Measurements from ENCODE around the gene LSM14B.
"Not testable (repeated sequence)": the region's sequence is repeated elsewhere in the genome, so short reads cannot be mapped to it uniquely, and the experiment has no call there.

Gene LSM14B

DNA sequence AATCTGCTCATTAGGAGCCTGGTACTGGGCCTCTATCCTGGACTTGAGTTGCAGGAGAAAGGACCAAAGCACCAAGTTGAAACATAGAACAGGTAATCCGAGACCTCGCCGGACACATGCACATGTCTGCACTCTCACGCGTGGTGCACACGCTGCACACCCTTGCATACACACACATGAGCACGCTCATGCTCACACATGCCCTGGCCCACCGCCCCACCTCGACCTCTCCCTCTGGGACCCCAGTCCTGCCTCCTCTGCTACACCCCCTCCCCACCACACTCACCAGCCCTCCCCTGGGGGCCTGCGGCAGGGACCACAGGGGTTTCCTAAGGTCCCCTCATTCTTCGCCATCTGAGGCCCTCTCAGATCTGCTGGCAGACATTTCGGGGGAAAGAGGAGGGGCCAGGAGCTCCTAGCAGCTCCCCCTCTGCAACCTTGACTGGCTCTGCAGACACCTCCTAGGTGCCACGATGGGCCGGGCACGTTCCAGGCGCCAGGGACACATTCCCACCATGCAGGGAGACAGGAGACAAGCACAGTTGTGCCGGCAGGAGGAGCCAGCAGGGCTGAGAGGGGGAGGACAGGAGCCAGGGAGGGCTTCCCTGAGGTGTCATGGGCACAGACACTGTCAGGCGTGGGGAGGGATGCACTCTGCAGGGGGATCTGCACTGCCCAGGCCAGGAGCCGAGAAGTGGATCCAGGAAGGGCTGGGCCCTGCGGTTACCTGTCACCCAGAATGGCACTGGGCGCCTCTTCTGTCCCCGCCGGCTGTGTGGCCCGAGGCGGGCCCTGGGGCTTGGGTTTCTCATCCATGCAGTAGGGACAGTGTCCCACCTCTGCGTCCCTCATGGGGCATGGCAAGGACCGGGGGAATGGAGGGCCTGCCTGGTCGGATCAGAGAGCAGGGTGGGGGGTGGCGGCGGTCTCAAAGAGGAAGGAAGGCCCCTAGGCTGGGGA is 25.6 kb upstream of the LSM14B start:
- Histone ChIP-seq H3K9me3 (ENCODE audit: control insufficient read depth, low read length) (peaks cover 7% of the 10 kb centered on the region), H3K9ac (ENCODE audit: low read length) (no peak overlapping the region), H3K36me3 (ENCODE audit: control insufficient read depth, insufficient read depth, low read length) (no peaks in the 10 kb centered on the region), H3K4me3 (ENCODE audit: low read length) (no peak overlapping the region), H3K27me3 (ENCODE audit: control insufficient read depth, insufficient read depth, low read length) (peaks cover 1% of the 10 kb centered on the region), H3K4me1 (ENCODE audit: control insufficient read depth, insufficient read depth, low read length) (no peaks in the 10 kb centered on the region)

DNA sequence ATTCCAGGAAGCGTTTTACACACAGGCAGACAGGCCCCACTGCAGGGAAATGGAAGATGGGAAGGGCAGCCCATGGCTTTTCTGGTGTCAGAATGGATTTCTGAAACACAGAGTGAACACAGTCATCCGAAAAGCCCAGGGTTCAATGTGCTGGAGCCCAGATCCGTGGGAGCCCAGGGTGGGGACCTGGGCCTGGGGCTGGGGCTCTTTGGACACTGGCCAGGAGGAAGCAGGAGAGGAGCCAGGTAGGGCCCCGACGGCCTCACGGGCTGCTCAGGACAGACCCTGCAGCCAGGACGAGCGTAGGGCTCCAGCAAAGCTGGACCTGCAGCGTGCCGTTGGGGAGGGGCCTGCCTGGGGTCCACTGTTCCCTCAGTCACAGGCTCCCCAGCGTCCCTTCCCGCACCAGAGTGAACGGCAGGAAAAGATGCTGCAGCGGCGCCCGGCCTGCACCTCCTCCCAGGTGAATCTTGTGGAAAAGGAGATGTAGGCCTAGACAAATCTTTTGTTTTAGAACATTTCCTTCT is 24.3 kb upstream of the LSM14B start:
- H3K9me3 ChIP-seq (ENCODE audit: control insufficient read depth, low read length), result peaks cover 7% of the 10 kb centered on the region
- peaks cover 8% of the 10 kb centered on the region for H3K27me3 ChIP-seq (ENCODE audit: control insufficient read depth, insufficient read depth, low read length)
- H3K9ac ChIP-seq (ENCODE audit: low read length), result no peak overlapping the region
- no peaks in the 10 kb centered on the region for H3K4me1 ChIP-seq (ENCODE audit: control insufficient read depth, insufficient read depth, low read length)
- no peaks in the 10 kb centered on the region for H3K36me3 ChIP-seq (ENCODE audit: control insufficient read depth, insufficient read depth, low read length)
- no peak overlapping the region for H3K4me3 ChIP-seq (ENCODE audit: low read length)

DNA sequence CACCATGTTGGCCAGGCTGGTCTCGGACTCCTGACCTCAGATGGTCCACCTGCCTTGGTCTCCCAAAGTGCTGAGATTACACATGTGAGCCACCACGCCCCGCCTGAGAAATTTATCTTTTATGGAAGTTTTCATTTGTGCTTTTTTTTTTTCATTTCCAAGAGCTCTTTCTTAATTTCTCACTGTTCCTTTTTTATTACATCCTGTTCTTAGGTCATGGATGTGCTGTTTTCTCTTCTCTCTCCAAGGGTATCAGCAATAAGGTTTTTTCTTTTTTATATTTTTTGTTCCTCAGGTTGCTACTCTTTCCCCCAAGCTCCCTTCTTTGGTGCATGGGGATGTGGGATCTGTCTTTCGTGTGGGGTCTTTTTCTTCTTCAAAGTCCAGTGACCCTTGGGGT is 21.2 kb upstream of the LSM14B start:
- no peaks in the 10 kb centered on the region for H3K36me3 ChIP-seq (ENCODE audit: control insufficient read depth, insufficient read depth, low read length)
- H3K4me3 ChIP-seq (ENCODE audit: low read length), result no peak overlapping the region
- H3K4me1 ChIP-seq (ENCODE audit: control insufficient read depth, insufficient read depth, low read length), result no peaks in the 10 kb centered on the region
- H3K9me3 ChIP-seq (ENCODE audit: control insufficient read depth, low read length), result peaks cover 7% of the 10 kb centered on the region
- peaks cover 8% of the 10 kb centered on the region for H3K27me3 ChIP-seq (ENCODE audit: control insufficient read depth, insufficient read depth, low read length)
- no peak overlapping the region for H3K9ac ChIP-seq (ENCODE audit: low read length)

DNA sequence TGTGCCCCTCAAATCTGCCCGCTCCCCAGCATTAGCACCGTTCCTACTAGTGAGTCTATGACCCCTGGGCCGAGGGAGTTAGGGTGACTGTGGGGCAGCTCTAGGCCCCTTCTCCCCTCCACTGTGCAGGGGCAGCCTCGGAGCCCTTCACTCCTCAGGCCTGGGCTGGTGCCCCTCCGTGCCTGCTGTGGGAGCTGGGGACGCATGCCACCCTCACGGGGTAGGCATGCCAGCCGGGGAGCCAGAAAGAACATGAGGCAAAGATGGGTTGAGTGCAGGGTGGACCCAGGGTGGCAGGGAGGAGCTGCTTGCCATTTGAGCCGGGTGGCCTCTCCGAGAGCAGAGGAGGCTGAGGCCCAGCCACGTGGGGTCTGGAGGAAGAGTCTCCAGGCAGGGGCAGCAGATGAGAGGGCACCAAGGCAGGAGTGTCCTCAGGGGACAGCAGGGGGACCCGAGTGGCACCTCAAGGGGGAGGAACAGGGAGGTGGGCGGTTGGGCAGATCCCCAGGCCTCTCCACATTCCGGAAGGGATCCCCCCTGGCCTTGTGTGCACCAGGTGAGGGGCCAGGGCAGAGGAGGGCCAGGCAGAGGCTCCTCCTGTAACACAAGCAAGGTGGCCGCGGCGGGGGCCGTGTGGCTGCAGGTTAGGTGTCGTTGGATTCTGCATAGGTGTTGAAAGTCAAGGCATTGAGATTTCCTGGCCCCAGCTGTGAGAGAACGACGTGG is 18.6 kb upstream of the LSM14B start:
- Histone ChIP-seq H3K27me3 (ENCODE audit: control insufficient read depth, insufficient read depth, low read length) (peaks cover 8% of the 10 kb centered on the region), H3K4me3 (ENCODE audit: low read length) (no peak overlapping the region), H3K36me3 (ENCODE audit: control insufficient read depth, insufficient read depth, low read length) (no peaks in the 10 kb centered on the region), H3K9ac (ENCODE audit: low read length) (no peak overlapping the region), H3K4me1 (ENCODE audit: control insufficient read depth, insufficient read depth, low read length) (no peaks in the 10 kb centered on the region), H3K9me3 (ENCODE audit: control insufficient read depth, low read length) (peaks cover 7% of the 10 kb centered on the region)

DNA sequence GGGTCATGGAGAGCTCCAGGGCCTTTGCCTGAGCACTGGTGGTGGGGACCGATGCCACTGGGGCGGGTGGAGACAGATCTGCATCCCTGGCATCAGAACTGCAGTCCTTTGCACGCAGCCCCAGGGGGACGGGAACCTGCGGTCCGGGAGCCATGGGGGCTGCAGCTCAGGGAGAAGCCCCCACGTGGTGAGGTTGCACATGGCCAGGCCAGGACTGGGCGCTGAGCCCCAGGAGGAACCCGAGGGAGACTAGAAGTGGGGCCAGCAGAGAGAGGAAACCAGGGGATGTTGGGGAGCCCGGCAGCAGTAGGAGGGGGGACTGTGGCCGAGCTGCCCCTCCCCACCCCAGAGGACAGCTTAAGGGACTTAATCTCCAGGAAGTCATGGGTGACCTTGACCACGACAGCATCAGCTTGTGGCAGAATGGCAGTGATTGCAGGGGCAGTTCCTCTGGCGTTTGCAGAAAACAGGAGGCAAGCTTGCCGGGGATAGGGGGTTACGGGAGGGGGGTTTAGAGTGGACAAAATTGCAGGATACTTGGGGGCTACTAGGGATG is 18.0 kb upstream of the LSM14B start:
- Histone ChIP-seq H3K9ac (ENCODE audit: low read length) (no peak overlapping the region), H3K36me3 (ENCODE audit: control insufficient read depth, insufficient read depth, low read length) (no peaks in the 10 kb centered on the region), H3K4me1 (ENCODE audit: control insufficient read depth, insufficient read depth, low read length) (no peaks in the 10 kb centered on the region), H3K27me3 (ENCODE audit: control insufficient read depth, insufficient read depth, low read length) (peaks cover 8% of the 10 kb centered on the region), H3K9me3 (ENCODE audit: control insufficient read depth, low read length) (peaks cover 7% of the 10 kb centered on the region), H3K4me3 (ENCODE audit: low read length) (no peak overlapping the region)

DNA sequence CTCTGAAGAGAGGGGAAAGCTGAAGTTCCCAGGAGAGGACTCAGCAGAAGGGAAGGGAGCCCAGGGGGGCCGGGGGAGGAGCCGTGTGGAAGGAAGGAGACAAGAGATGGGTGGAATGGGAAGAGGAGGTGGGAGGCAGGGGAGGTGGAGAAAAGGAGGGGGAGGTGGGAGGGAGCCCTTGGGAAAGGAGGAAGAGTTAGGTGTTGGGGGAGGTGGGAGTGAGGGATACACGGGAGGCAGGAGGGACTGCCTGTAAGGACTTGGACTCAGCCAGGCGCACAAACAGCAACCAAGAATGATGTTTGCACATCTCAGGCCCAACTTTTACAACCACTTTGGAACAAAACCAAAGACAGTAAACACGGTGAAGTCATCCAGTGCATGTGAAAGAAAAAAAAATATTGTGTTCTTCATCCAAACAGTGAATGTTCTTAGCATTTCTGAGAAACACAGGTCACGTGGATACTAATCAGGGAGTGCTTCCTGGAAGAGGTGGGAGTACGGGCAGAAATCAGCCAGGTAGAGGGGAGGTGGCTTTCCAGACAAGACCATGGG is 17.4 kb upstream of the LSM14B start:
- H3K36me3 ChIP-seq (ENCODE audit: control insufficient read depth, insufficient read depth, low read length), result no peaks in the 10 kb centered on the region
- H3K4me3 ChIP-seq (ENCODE audit: low read length), result no peak overlapping the region
- peaks cover 8% of the 10 kb centered on the region for H3K27me3 ChIP-seq (ENCODE audit: control insufficient read depth, insufficient read depth, low read length)
- H3K4me1 ChIP-seq (ENCODE audit: control insufficient read depth, insufficient read depth, low read length), result no peaks in the 10 kb centered on the region
- peaks cover 7% of the 10 kb centered on the region for H3K9me3 ChIP-seq (ENCODE audit: control insufficient read depth, low read length)
- H3K9ac ChIP-seq (ENCODE audit: low read length), result no peak overlapping the region

DNA sequence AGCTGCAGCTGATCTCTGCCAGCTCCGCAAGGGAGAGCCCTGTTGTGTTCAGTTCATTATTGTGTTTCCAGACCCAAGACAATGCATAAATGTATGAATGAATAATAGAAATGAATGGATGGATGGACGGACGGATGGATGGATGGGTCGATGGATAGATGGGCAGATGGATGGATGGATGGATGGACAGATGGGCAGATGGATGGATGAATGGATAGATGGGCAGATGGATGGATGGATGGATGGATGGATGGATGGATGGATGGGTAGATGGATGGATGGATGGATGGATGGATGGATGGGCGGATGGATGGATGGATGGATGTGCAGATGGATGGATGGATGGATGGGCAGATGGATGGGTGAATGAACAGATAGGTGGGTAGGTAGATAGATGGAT is 16.7 kb upstream of the LSM14B start:
- H3K27me3 ChIP-seq (ENCODE audit: control insufficient read depth, insufficient read depth, low read length), result peaks cover 8% of the 10 kb centered on the region
- peaks cover 7% of the 10 kb centered on the region for H3K9me3 ChIP-seq (ENCODE audit: control insufficient read depth, low read length)
- H3K9ac ChIP-seq (ENCODE audit: low read length), result no peak overlapping the region
- no peaks in the 10 kb centered on the region for H3K4me1 ChIP-seq (ENCODE audit: control insufficient read depth, insufficient read depth, low read length)
- no peaks in the 10 kb centered on the region for H3K36me3 ChIP-seq (ENCODE audit: control insufficient read depth, insufficient read depth, low read length)
- H3K4me3 ChIP-seq (ENCODE audit: low read length), result no peak overlapping the region

DNA sequence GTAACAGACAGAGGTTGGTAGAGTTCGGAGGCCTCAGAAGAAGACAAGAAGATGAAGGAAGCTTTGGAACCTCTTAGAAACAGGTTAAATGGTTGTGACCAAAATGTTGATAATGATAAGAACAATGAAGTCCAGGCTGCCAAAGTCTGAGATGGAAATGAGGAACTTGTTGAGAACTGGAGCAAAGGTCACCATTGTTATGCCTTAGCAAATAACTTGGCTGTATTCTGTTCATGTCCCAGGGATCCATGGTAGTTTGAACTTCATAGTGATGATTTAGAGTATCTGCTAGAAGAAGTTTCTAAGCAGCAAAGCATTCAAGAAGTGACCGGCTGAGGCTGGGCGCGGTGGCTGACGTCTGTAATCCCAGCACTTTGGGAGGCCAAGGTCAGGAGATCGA is 11.1 kb upstream of the LSM14B start:
- H3K4me1 ChIP-seq (ENCODE audit: control insufficient read depth, insufficient read depth, low read length), result no peaks in the 10 kb centered on the region
- H3K9me3 ChIP-seq (ENCODE audit: control insufficient read depth, low read length), result no peaks in the 10 kb centered on the region
- peaks cover 5% of the 10 kb centered on the region for H3K27me3 ChIP-seq (ENCODE audit: control insufficient read depth, insufficient read depth, low read length)
- H3K36me3 ChIP-seq (ENCODE audit: control insufficient read depth, insufficient read depth, low read length), result no peaks in the 10 kb centered on the region
- H3K4me3 ChIP-seq (ENCODE audit: low read length), result no peak overlapping the region
- H3K9ac ChIP-seq (ENCODE audit: low read length), result no peak overlapping the region

DNA sequence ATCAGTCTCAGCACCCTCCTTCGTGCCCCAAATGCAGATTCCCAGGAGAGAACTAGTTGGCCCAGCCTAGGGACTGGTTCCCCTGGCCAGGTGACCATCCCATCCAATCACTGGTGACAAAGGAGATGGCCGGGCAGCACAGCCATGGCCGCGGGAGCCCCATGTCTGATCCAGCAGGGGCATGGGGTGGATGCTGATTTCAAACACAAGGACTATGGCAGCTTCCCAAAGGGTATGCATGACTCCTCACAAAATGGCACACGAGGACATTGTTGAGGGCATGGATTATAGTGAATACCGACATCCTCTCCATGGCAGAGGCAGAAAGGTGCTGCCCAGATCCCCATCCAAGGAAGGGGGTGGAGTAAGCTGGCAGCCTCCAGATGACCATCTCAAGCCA is 9.9 kb upstream of the LSM14B start:
- Histone ChIP-seq H3K36me3 (ENCODE audit: control insufficient read depth, insufficient read depth, low read length) (no peaks in the 10 kb centered on the region), H3K4me3 (ENCODE audit: low read length) (no peak overlapping the region), H3K4me1 (ENCODE audit: control insufficient read depth, insufficient read depth, low read length) (no peaks in the 10 kb centered on the region), H3K27me3 (ENCODE audit: control insufficient read depth, insufficient read depth, low read length) (peaks cover 10% of the 10 kb centered on the region), H3K9me3 (ENCODE audit: control insufficient read depth, low read length) (no peaks in the 10 kb centered on the region), H3K9ac (ENCODE audit: low read length) (no peak overlapping the region)

DNA sequence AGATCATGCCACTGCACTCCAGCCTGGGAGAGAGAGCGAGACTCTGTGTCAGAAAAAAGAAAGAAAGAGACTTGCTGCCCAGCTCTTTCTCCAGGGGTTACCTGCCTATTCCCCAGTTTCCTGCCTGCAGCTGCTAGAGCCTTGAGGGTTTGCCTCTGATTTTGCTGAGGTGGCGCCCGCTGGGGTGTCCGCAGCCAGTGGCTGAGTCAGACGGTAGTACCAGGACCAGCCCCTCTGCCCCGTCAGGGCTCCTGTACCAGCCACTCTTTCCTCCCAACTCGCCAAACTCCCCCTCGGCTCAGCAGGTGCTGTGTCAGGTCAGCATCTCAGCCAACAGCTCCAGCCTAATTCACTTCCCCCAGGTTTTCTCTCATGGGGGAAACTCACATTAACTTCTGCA is 7.4 kb upstream of the LSM14B start:
- no peak overlapping the region for H3K9ac ChIP-seq (ENCODE audit: low read length)
- H3K36me3 ChIP-seq (ENCODE audit: control insufficient read depth, insufficient read depth, low read length), result no peaks in the 10 kb centered on the region
- no peaks in the 10 kb centered on the region for H3K9me3 ChIP-seq (ENCODE audit: control insufficient read depth, low read length)
- peaks cover 29% of the 10 kb centered on the region for H3K27me3 ChIP-seq (ENCODE audit: control insufficient read depth, insufficient read depth, low read length)
- H3K4me1 ChIP-seq (ENCODE audit: control insufficient read depth, insufficient read depth, low read length), result no peaks in the 10 kb centered on the region
- H3K4me3 ChIP-seq (ENCODE audit: low read length), result no peak overlapping the region

DNA sequence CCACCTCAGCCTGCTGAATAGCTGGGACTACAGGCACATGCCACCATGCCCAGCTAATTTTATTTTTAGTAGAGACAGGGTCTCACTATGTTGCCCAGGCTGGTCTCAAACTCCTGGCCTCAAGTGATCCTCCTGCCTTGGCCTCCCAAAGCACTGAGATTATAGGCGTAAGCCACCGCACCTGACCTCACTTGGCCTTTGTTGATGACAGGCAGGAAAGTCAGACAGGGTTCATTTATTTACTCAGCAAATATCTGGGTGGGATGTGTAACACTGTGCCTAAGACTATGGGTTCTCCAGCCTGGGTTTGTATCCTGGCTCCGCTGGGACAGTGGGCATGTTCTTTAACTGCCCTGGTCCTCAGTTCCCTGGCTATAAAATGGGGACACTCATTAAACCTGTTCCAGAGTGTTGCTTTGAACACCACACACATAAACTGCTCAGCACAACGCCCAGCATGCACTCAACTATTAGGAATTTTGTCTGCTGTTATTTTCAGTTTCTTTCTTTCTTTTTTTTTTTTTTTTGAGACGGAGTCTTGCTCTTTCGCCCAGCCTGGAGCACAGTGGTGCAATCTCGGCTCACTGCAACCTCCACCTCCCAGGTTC is 6.4 kb upstream of the LSM14B start:
- not testable (repeated sequence) for H3K36me3 ChIP-seq (ENCODE audit: control insufficient read depth, insufficient read depth, low read length); H3K9me3 ChIP-seq (ENCODE audit: control insufficient read depth, low read length); H3K4me1 ChIP-seq (ENCODE audit: control insufficient read depth, insufficient read depth, low read length); H3K4me3 ChIP-seq (ENCODE audit: low read length); H3K9ac ChIP-seq (ENCODE audit: low read length)
- peaks cover 29% of the 10 kb centered on the region for H3K27me3 ChIP-seq (ENCODE audit: control insufficient read depth, insufficient read depth, low read length)
